Measurements from ENCODE around the gene PKD1L1. TPM values are rescaled to one million over a fixed set of nuclear protein-coding genes. Genes with fewer than 3 reads are reported as not detected.

PKD1L1 gene
- total and polyA plus RNA-seq, 4 donors: 0.26 to 1.1 (median 0.55) TPM

DNA sequence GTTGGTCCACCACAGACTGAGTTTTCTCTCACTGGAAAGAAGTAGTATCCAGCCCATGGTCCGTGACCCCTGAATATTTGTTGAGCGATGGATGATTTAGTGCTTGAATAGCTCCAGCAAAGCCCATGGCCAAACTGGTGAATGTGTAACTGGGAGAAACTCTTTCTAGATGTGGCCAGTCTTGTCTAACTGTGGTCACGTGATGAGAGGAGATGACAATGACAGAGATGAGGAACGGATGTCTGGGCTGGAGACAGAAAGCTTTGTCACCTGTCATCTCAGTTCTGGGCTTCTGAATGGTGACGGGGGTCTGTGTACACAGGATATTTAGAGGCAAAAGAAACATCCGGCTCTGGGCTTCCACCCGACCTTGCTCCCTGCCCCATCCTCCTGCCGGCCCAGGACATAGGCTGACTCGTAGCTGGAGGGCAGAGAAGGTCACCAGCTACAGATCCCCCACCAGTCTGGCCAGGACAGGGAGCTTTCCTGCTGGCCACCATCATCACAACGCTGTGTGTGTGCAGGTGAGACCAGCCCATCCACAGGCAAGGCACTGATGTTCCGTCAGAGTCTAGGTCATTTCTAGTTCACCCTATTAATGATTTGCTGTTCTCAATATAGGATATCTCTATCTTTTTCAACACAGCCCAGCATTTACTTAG, 213.8 kb downstream of the PKD1L1 start:
- Histone ChIP-seq H3K4me1 (ENCODE audit: control insufficient read depth in 5 of 5, insufficient read depth in 5 of 5, low read length in 5 of 5) (peaks cover 0 to 5% (median 0%) of the 10 kb centered on the region in 5 donors), H3K27ac (ENCODE audit: low read depth in 1 of 2, low read length in 1 of 2) (no peak overlapping the region), H3K9ac (ENCODE audit: insufficient read depth in 1 of 2, low read length in 2 of 2) (no peak overlapping the region), H3K36me3 (ENCODE audit: control insufficient read depth in 4 of 4, insufficient read depth in 4 of 4, low read length in 4 of 4) (no peaks in the 10 kb centered on the region), H3K9me3 (ENCODE audit: control insufficient read depth in 4 of 4, insufficient read depth in 3 of 4, low read length in 3 of 4) (peaks cover 0 to 2% (median 0%) of the 10 kb centered on the region in 4 donors), H3K27me3 (ENCODE audit: control insufficient read depth in 3 of 3, insufficient read depth in 3 of 3, low read length in 2 of 3) (no peaks in the 10 kb centered on the region), H3K4me3 (no peak overlapping the region)
- WGBS, 2 donors: 64 to 83% methylated on average over 11 of the region's 11 CpGs
- DNase-seq (no peak), ATAC-seq (ENCODE audit: insufficient read depth, low FRiP score) (no peak)
- TF ChIP-seq, protein P1, sequence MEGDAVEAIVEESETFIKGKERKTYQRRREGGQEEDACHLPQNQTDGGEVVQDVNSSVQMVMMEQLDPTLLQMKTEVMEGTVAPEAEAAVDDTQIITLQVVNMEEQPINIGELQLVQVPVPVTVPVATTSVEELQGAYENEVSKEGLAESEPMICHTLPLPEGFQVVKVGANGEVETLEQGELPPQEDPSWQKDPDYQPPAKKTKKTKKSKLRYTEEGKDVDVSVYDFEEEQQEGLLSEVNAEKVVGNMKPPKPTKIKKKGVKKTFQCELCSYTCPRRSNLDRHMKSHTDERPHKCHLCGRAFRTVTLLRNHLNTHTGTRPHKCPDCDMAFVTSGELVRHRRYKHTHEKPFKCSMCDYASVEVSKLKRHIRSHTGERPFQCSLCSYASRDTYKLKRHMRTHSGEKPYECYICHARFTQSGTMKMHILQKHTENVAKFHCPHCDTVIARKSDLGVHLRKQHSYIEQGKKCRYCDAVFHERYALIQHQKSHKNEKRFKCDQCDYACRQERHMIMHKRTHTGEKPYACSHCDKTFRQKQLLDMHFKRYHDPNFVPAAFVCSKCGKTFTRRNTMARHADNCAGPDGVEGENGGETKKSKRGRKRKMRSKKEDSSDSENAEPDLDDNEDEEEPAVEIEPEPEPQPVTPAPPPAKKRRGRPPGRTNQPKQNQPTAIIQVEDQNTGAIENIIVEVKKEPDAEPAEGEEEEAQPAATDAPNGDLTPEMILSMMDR (IDR thresholded peaks at IDR 0.05; ENCODE audit: control extremely low read depth, extremely low read depth): no peak

DNA sequence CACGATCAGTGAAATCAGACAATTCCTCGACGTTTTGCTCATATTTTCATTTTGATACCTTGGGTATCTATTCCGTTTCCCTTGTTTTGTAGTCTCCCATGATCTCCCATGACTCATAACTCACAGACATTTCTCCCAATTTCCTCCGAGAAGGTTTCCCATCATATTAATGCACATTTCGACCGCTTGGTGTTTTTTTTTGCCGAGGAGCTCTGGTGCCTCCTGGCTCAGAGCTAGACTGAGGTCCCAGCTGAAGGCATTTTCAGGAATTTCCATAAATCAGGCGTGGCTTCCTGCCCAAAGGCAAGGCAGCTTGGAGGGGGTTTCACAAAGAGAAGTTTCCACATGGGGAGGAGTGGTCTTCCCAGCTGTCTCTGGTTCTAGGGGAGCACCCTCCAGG, 218.1 kb downstream of the PKD1L1 start:
- no peak overlapping the region for H3K4me3 ChIP-seq

DNA sequence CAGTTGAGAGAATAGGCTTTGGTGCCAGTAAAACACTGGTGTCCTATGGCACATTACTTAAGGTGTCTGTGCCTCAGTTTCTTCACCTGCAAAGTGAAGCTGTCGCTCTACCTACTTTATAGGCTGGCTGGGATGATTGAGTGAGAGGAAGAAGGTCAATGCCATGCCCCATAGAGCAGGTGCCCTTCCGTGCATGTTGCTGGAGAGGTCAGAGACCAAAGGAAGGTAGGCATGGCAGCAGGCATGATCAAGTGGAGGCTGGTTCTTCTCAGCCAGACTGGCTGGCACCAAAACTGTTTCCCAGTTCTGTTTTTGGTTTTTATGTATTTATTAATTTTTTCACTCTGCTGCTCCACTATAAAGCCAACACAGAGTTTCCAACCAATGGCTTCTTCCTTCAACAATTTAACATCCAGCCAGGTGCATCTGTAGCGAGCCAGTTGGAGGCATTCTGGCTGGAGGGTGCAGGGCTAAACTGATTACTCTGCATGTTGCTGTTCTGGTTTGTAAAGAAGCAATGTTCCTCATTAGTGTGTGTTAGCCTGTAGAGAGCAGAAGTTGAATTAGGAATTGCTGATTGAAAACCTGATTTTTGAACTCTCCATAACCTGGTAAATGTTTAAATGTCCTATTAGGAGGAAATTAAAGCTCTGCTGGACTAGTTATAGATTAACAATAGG, 222.1 kb downstream of the PKD1L1 start:
- Histone ChIP-seq H3K4me1 (ENCODE audit: control insufficient read depth in 5 of 5, insufficient read depth in 5 of 5, low read length in 5 of 5) (peaks cover 0 to 8% (median 0%) of the 10 kb centered on the region in 5 donors), H3K36me3 (ENCODE audit: control insufficient read depth in 4 of 4, insufficient read depth in 4 of 4, low read length in 4 of 4) (no peaks in the 10 kb centered on the region), H3K27ac (ENCODE audit: low read depth in 1 of 2, low read length in 1 of 2) (no peak overlapping the region), H3K27me3 (ENCODE audit: control insufficient read depth in 3 of 3, insufficient read depth in 3 of 3, low read length in 2 of 3) (no peaks in the 10 kb centered on the region), H3K9me3 (ENCODE audit: control insufficient read depth in 4 of 4, insufficient read depth in 3 of 4, low read length in 3 of 4) (no peaks in the 10 kb centered on the region), H3K9ac (ENCODE audit: insufficient read depth in 1 of 2, low read length in 2 of 2) (no peak overlapping the region), H3K4me3 (no peak overlapping the region)
- ATAC-seq (ENCODE audit: insufficient read depth, low FRiP score): no peak
- WGBS, 2 donors: 87 to 95% methylated on average over 3 of the region's 3 CpGs
- DNase-seq: no peak
- TF ChIP-seq, protein P1 (IDR thresholded peaks at IDR 0.05; ENCODE audit: control extremely low read depth, extremely low read depth): no peak

More for the DNA sequence above, 218.1 kb downstream of the PKD1L1 start:
- Histone ChIP-seq H3K9me3 (ENCODE audit: control insufficient read depth in 4 of 4, insufficient read depth in 3 of 4, low read length in 3 of 4) (no peaks in the 10 kb centered on the region), H3K36me3 (ENCODE audit: control insufficient read depth in 4 of 4, insufficient read depth in 4 of 4, low read length in 4 of 4) (no peaks in the 10 kb centered on the region), H3K27ac (ENCODE audit: low read depth in 1 of 2, low read length in 1 of 2) (no peak overlapping the region), H3K9ac (ENCODE audit: insufficient read depth in 1 of 2, low read length in 2 of 2) (no peak overlapping the region), H3K27me3 (ENCODE audit: control insufficient read depth in 3 of 3, insufficient read depth in 3 of 3, low read length in 2 of 3) (no peaks in the 10 kb centered on the region), H3K4me1 (ENCODE audit: control insufficient read depth in 5 of 5, insufficient read depth in 5 of 5, low read length in 5 of 5) (peaks cover 0 to 2% (median 0%) of the 10 kb centered on the region in 5 donors)
- TF ChIP-seq, protein P1 (IDR thresholded peaks at IDR 0.05; ENCODE audit: control extremely low read depth, extremely low read depth): no peak
- no peak for ATAC-seq (ENCODE audit: insufficient read depth, low FRiP score)
- no peak for DNase-seq
- WGBS, 2 donors: 90 to 92% methylated on average over 9 of the region's 9 CpGs

Data from lung (tissue), 12 donors.